ENCODE measurements around the gene VIL1. TPM values are rescaled to one million over a fixed set of nuclear protein-coding genes. Genes with fewer than 3 reads are reported as not detected.
A peak's percentile ranks its signal among the peaks of the same experiment; 100 is the strongest.

The VIL1 gene
- total and polyA plus RNA-seq, 9 of the 15 experiments (the other 6 are each of a cell fraction or from before 2014, with no cell fraction given): 0.51 to 2.7 (median 1.2) TPM

- TF ChIP-seq MGA (IDR thresholded peaks at IDR 0.05) (peak; percentile 45; the same call in 1 of the 2 replicates), MTA1 (IDR thresholded peaks at IDR 0.05; ENCODE audit: borderline replicate concordance) (peak; percentile 78; the same call in 1 of the 2 replicates), SNAPC5 (CRISPR knock-in tag; IDR thresholded peaks at IDR 0.05) (no peak), ZNF551 (CRISPR knock-in tag; IDR thresholded peaks at IDR 0.05) (no peak), CEBPB (tag; IDR thresholded peaks at IDR 0.05) (no peak), SAFB2 (IDR thresholded peaks at IDR 0.05; ENCODE audit: borderline replicate concordance, low read depth, low read length, severe bottlenecking) (no peak), ZFPM2 (CRISPR knock-in tag; IDR thresholded peaks at IDR 0.05) (no peak), CBX1 (IDR thresholded peaks at IDR 0.05; ENCODE audit: low read depth) (no peak; the same call in 1 of the 2 replicates), ATF3 (IDR thresholded peaks at IDR 0.05) (no peak), ATF3 (CRISPR knock-in tag; conservative IDR thresholded peaks at IDR 0.05) (peak; percentile 76; the same call in 1 of the 2 replicates), PCBP2 (IDR thresholded peaks at IDR 0.05; ENCODE audit: low read depth, low read length, poor library complexity, severe bottlenecking) (no peak), ELK3 (CRISPR knock-in tag; IDR thresholded peaks at IDR 0.05) (no peak), STAT5A (IDR thresholded peaks at IDR 0.05; ENCODE audit: borderline replicate concordance, low read length) (no peak), KAT2B (IDR thresholded peaks at IDR 0.05; ENCODE audit: low read depth, low read length) (no peak)
These were observed 22.9 kb upstream of the VIL1 start (continued) for GRCh38 chr2:218395826-218396687.

All from K562 (cell line).